ENCODE results near the gene NDST3.

- TF ChIP-seq CTCF (IDR thresholded peaks at IDR 0.05) = no peak
- no peak for TF ChIP-seq POLR2A (IDR thresholded peaks at IDR 0.05)
- TF ChIP-seq EP300 (IDR thresholded peaks at IDR 0.05) = no peak
Measured at GRCh38 chr4:118177126-118177525, 142.8 kb downstream of the NDST3 start.

Data from tibial nerve (tissue), 4 donors.